Activated T-helper 2 cell treated with anti-CD3 and anti-CD28 coated beads, Interferon-gamma antibody, Interleukin-2, Interleukin-4, amounts not matched to agents 10 μg/mL and 5 μg/mL and 100 μg/mL, durations not matched to agents 14 hours and 24 hours and 36 hours (primary cell): ENCODE results near the gene RPS6KA2. TPM values are rescaled to one million over a fixed set of nuclear protein-coding genes. Genes with fewer than 3 reads are reported as not detected.
"Not testable (repeated sequence)": the region's sequence is repeated elsewhere in the genome, so short reads cannot be mapped to it uniquely, and the experiment has no call there.

ENCODE experiments used
- DNase-seq: peaks from one replicate; pipeline ENCODE4 v3.0.0; 2021; ENCODE audit warnings: low spot score
- H3K27ac Mint-ChIP-seq: one replicate; pipeline ENCODE4 v1.8.0; 2021; ENCODE audit warnings: mixed read lengths
- H3K27me3 Mint-ChIP-seq: one replicate; pipeline ENCODE4 v1.8.0; 2021; ENCODE audit warnings: low read depth, mixed read lengths
- H3K36me3 Mint-ChIP-seq: one replicate; pipeline ENCODE4 v1.8.0; 2021; ENCODE audit warnings: low read depth, mixed read lengths
- H3K4me1 Mint-ChIP-seq: one replicate; pipeline ENCODE4 v1.8.0; 2021; ENCODE audit warnings: low read depth, mixed read lengths
- H3K4me3 Mint-ChIP-seq: one replicate; pipeline ENCODE4 v1.8.0; 2021; ENCODE audit warnings: low read depth, mild to moderate bottlenecking, moderate library complexity, mixed read lengths
- H3K9me3 Mint-ChIP-seq: one replicate; pipeline ENCODE4 v1.8.0; 2021; ENCODE audit warnings: mixed read lengths
- intact Hi-C: fragments of 100-400 bp; cut with micrococcal nuclease; formaldehyde crosslinking; loops from one replicate; pipeline ENCODE4 v1.15.1; 2023
- total RNA-seq: library from RNA; stranded (reverse); gene quantifications from 2 replicates; pipeline ENCODE4 v1.2.3, GENCODE V29; 2022

RPS6KA2 gene
- total RNA-seq, 1 donor from 2014 or later: 2.1 TPM

- no peaks in the 10 kb centered on the region for H3K27me3 Mint-ChIP-seq
- intact Hi-C loops: no loop called here
- no peak for DNase-seq
- H3K9me3 Mint-ChIP-seq: no peaks in the 10 kb centered on the region
- H3K36me3 Mint-ChIP-seq: no peaks in the 10 kb centered on the region
- peaks cover 19% of the 10 kb centered on the region for H3K4me1 Mint-ChIP-seq
- no peak overlapping the region for H3K27ac Mint-ChIP-seq
- no peak overlapping the region for H3K4me3 Mint-ChIP-seq
Observed at GRCh38 chr6:166538297-166539010, 88.6 kb downstream of the RPS6KA2 start.

- intact Hi-C loops: no loop called here
- Mint-ChIP-seq H3K27ac (no peak overlapping the region), H3K36me3 (no peaks in the 10 kb centered on the region), H3K27me3 (no peaks in the 10 kb centered on the region), H3K4me1 (no peaks in the 10 kb centered on the region), H3K9me3 (no peaks in the 10 kb centered on the region), H3K4me3 (no peak overlapping the region)
- DNase-seq: no peak
Observed at GRCh38 chr6:166534658-166535406, 92.2 kb downstream of the RPS6KA2 start.

- H3K27me3 Mint-ChIP-seq: no peaks in the 10 kb centered on the region
- H3K36me3 Mint-ChIP-seq: no peaks in the 10 kb centered on the region
- H3K4me1 Mint-ChIP-seq: no peaks in the 10 kb centered on the region
- no peak overlapping the region for H3K27ac Mint-ChIP-seq
- no peaks in the 10 kb centered on the region for H3K9me3 Mint-ChIP-seq
- DNase-seq: no peak
- intact Hi-C loops: no loop called here
- H3K4me3 Mint-ChIP-seq: no peak overlapping the region
Observed at GRCh38 chr6:166533205-166533824, 93.7 kb downstream of the RPS6KA2 start.

GRCh38 chr6:166532302-166532701 is 94.7 kb downstream of the RPS6KA2 start:
- Mint-ChIP-seq H3K27ac (no peak overlapping the region), H3K36me3 (no peaks in the 10 kb centered on the region), H3K4me3 (no peak overlapping the region), H3K4me1 (no peaks in the 10 kb centered on the region), H3K9me3 (no peaks in the 10 kb centered on the region), H3K27me3 (no peaks in the 10 kb centered on the region)
- no peak for DNase-seq
- intact Hi-C loops: no loop called here

GRCh38 chr6:166530211-166531095 is 96.6 kb downstream of the RPS6KA2 start:
- H3K9me3 Mint-ChIP-seq: no peaks in the 10 kb centered on the region
- no peaks in the 10 kb centered on the region for H3K36me3 Mint-ChIP-seq
- DNase-seq: no peak
- no peaks in the 10 kb centered on the region for H3K27me3 Mint-ChIP-seq
- H3K27ac Mint-ChIP-seq: no peak overlapping the region
- no peaks in the 10 kb centered on the region for H3K4me1 Mint-ChIP-seq
- no peak overlapping the region for H3K4me3 Mint-ChIP-seq
- intact Hi-C loops: no loop called here

GRCh38 chr6:166529586-166529985 is 97.5 kb downstream of the RPS6KA2 start:
- Mint-ChIP-seq H3K27ac (no peak overlapping the region), H3K4me3 (no peak overlapping the region), H3K27me3 (no peaks in the 10 kb centered on the region), H3K36me3 (no peaks in the 10 kb centered on the region), H3K9me3 (no peaks in the 10 kb centered on the region), H3K4me1 (no peaks in the 10 kb centered on the region)
- intact Hi-C loops: no loop called here
- DNase-seq: no peak

- H3K4me1 Mint-ChIP-seq, DNase-seq, H3K4me3 Mint-ChIP-seq, H3K27ac Mint-ChIP-seq, H3K9me3 Mint-ChIP-seq, H3K27me3 Mint-ChIP-seq, intact Hi-C loops, H3K36me3 Mint-ChIP-seq: not testable (repeated sequence)
Observed at GRCh38 chr6:166529058-166529457, 98.0 kb downstream of the RPS6KA2 start.

GRCh38 chr6:166527849-166528248 is 99.2 kb downstream of the RPS6KA2 start:
- no peaks in the 10 kb centered on the region for H3K4me1 Mint-ChIP-seq
- intact Hi-C loops: no loop called here

GRCh38 chr6:166526937-166527336 is 100.1 kb downstream of the RPS6KA2 start:
- no peak overlapping the region for H3K4me3 Mint-ChIP-seq
- no peak overlapping the region for H3K27ac Mint-ChIP-seq
- H3K36me3 Mint-ChIP-seq: no peaks in the 10 kb centered on the region
- no peaks in the 10 kb centered on the region for H3K27me3 Mint-ChIP-seq
- intact Hi-C loops: no loop called here
- H3K4me1 Mint-ChIP-seq: no peaks in the 10 kb centered on the region
- no peak for DNase-seq
- H3K9me3 Mint-ChIP-seq: no peaks in the 10 kb centered on the region

More at GRCh38 chr6:166527849-166528248, 99.2 kb downstream of the RPS6KA2 start:
- H3K27ac Mint-ChIP-seq: no peak overlapping the region
- H3K36me3 Mint-ChIP-seq: no peaks in the 10 kb centered on the region
- no peak overlapping the region for H3K4me3 Mint-ChIP-seq
- no peak for DNase-seq
- H3K27me3 Mint-ChIP-seq: no peaks in the 10 kb centered on the region
- H3K9me3 Mint-ChIP-seq: no peaks in the 10 kb centered on the region

- H3K4me3 Mint-ChIP-seq: no peak overlapping the region
- intact Hi-C loops: no loop called here
- no peaks in the 10 kb centered on the region for H3K9me3 Mint-ChIP-seq
- H3K36me3 Mint-ChIP-seq: no peaks in the 10 kb centered on the region
- H3K27me3 Mint-ChIP-seq: no peaks in the 10 kb centered on the region
- no peaks in the 10 kb centered on the region for H3K4me1 Mint-ChIP-seq
- no peak overlapping the region for H3K27ac Mint-ChIP-seq
- DNase-seq: no peak
Observed at GRCh38 chr6:166525567-166525966, 101.5 kb downstream of the RPS6KA2 start.

GRCh38 chr6:166523782-166524559 is 103.1 kb downstream of the RPS6KA2 start:
- Mint-ChIP-seq H3K36me3 (no peaks in the 10 kb centered on the region), H3K9me3 (no peaks in the 10 kb centered on the region), H3K27ac (no peak overlapping the region), H3K4me3 (no peak overlapping the region), H3K27me3 (no peaks in the 10 kb centered on the region), H3K4me1 (no peaks in the 10 kb centered on the region)
- intact Hi-C loops: no loop called here
- no peak for DNase-seq
